CD4-positive, alpha-beta T cell (primary cell): Measurements from ENCODE around the gene TBPL1. TPM values are rescaled to one million over a fixed set of nuclear protein-coding genes. Genes with fewer than 3 reads are reported as not detected.
A peak's percentile ranks its signal among the peaks of the same experiment; 100 is the strongest.

Experiments
- ATAC-seq: fragments of 200-7000 bp; cut with Tn5 transposase; one replicate; pipeline ENCODE4 v1.10.0; 2022; ENCODE audit warnings: mild to moderate bottlenecking; ENCODE audit not compliant: poor library complexity
- CTCF ChIA-PET: fragments of 350-600 bp; sonication (Branson Sonifier 250); formaldehyde crosslinking; loops from one replicate; lab custom pipeline; 2021; ENCODE audit warnings: antibody characterized with exemption, inconsistent platforms; lab: Charles Lee
- POLR2A ChIA-PET: fragments of 350-600 bp; sonication (Branson Sonifier 250); formaldehyde crosslinking; loops from one replicate; lab custom pipeline; 2021; ENCODE audit warnings: antibody characterized with exemption, inconsistent platforms; lab: Charles Lee
- DNase-seq, 14 experiments: peaks; one replicate each; pipeline ENCODE4 v3.0.0-alpha.2; 2013 to 2020; ENCODE audit warnings: mixed read lengths in 2 of 14
- H3K27ac ChIP-seq, 2 donors: one replicate each; pipeline versions ENCODE4 v1.5.1 to v1.7.0; 2013; ENCODE audit warnings: low read length in 2 of 2, low read depth in 1 of 2, mild to moderate bottlenecking in 1 of 2
- H3K27me3 ChIP-seq, 2 experiments: 1 replicate in 1 of 2; 2 replicates in 1 of 2; pipeline versions ENCODE4 v1.6.1 to v1.7.0; 2013; ENCODE audit warnings: low read length in 2 of 2, control low read depth in 1 of 2, mild to moderate bottlenecking in 1 of 2, moderate library complexity in 1 of 2; ENCODE audit not compliant: insufficient read depth in 2 of 2, control insufficient read depth in 1 of 2
- H3K36me3 ChIP-seq: one replicate; pipeline ENCODE4 v1.6.1; 2013; ENCODE audit warnings: low read length, control low read depth; ENCODE audit not compliant: insufficient read depth
- H3K4me1 ChIP-seq: one replicate; pipeline ENCODE4 v1.6.1; 2013; ENCODE audit warnings: low read length, control low read depth; ENCODE audit not compliant: insufficient read depth
- H3K4me3 ChIP-seq: one replicate; pipeline ENCODE4 v1.5.1; 2013; ENCODE audit warnings: mild to moderate bottlenecking, low read length, moderate library complexity
- H3K9me3 ChIP-seq, 2 experiments: 1 replicate in 1 of 2; 2 replicates in 1 of 2; pipeline versions ENCODE4 v1.6.1 to v1.7.0; 2013; ENCODE audit warnings: low read length in 2 of 2, mild to moderate bottlenecking in 2 of 2, control low read depth in 1 of 2, moderate library complexity in 1 of 2; ENCODE audit not compliant: control insufficient read depth in 1 of 2, insufficient read depth in 1 of 2
- H3K27ac Mint-ChIP-seq: one replicate; pipeline ENCODE4 v1.8.0; 2020; ENCODE audit warnings: mixed read lengths
- H3K27me3 Mint-ChIP-seq: one replicate; pipeline ENCODE4 v1.8.0; 2021; ENCODE audit warnings: mixed read lengths
- H3K36me3 Mint-ChIP-seq: one replicate; pipeline ENCODE4 v1.8.0; 2021; ENCODE audit warnings: low read depth, mixed read lengths
- H3K4me1 Mint-ChIP-seq: one replicate; pipeline ENCODE4 v1.8.0; 2021; ENCODE audit warnings: low read depth, mixed read lengths
- H3K4me3 Mint-ChIP-seq: one replicate; pipeline ENCODE4 v1.8.0; 2020; ENCODE audit warnings: mild to moderate bottlenecking, mixed read lengths
- H3K9me3 Mint-ChIP-seq: one replicate; pipeline ENCODE4 v1.8.0; 2020; ENCODE audit warnings: mixed read lengths
- intact Hi-C, 2 experiments: fragments of 100-400 bp; cut with DNase I in 1 of 2; cut with micrococcal nuclease in 1 of 2; formaldehyde crosslinking; loops; one replicate each; pipeline versions ENCODE4 v1.15.1 to v1.9.0; 2023 to 2025; cut with DNase I, micrococcal nuclease
- total RNA-seq, 174 experiments: library from RNA in 2 of 174; stranded (reverse) in 2 of 174; gene quantifications; one replicate each; pipeline ENCODE4 v1.2.3 and lab custom pipeline; 2021 to 2026
- TF ChIP-seq, protein P1 (sequence below): fragments of 200-600 bp; IDR thresholded peaks from one replicate; pipeline ENCODE4 v1.8.0; 2022; ENCODE audit warnings: antibody characterized with exemption, mild to moderate bottlenecking

Gene TBPL1
- total RNA-seq, 2 experiments from 2014 or later, result 34.7 to 37.3 TPM

DNA sequence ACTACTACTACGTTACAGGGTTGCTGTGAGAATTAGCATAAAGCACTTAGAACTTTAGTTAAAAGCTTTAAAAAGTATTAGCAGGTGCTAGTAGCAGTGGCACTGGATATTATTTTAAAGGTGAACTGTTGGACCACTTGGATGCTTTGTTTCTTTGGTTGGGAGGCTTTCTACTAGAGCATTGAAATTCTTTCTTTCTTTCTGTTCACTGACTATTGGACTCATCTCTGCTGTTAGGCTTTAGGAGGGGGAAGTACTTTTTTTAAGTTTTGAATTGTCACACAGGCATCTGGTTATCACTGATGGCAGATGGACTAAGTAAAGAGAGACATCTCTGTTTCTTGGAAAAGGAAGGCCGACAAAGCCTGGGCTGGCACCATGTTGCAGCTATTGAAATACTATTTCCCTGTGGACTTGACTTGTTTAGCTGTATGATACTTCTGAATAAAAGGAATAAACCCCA, 4.8 kb downstream of the TBPL1 start:
- Mint-ChIP-seq H3K27me3 (no peaks in the 10 kb centered on the region), H3K27ac (no peak overlapping the region), H3K9me3 (no peaks in the 10 kb centered on the region), H3K4me1 (peaks cover 79% of the 10 kb centered on the region), H3K4me3 (no peak overlapping the region), H3K36me3 (peaks cover 12% of the 10 kb centered on the region)
- ATAC-seq (no peak), DNase-seq (no peak)
- intact Hi-C loops, result loop anchor here (10.0 kb wide), 3 partner anchors 1143 to 1537 kb away; partner anchors contain the start of genes AHI1 (in 1 of the 2), RPS12 (in 1 of the 2) and STX7 (in 1 of the 2)
- no peak overlapping the region for H3K4me3 ChIP-seq
- no peaks in the 10 kb centered on the region for H3K36me3 ChIP-seq
- TF ChIP-seq, protein P1, sequence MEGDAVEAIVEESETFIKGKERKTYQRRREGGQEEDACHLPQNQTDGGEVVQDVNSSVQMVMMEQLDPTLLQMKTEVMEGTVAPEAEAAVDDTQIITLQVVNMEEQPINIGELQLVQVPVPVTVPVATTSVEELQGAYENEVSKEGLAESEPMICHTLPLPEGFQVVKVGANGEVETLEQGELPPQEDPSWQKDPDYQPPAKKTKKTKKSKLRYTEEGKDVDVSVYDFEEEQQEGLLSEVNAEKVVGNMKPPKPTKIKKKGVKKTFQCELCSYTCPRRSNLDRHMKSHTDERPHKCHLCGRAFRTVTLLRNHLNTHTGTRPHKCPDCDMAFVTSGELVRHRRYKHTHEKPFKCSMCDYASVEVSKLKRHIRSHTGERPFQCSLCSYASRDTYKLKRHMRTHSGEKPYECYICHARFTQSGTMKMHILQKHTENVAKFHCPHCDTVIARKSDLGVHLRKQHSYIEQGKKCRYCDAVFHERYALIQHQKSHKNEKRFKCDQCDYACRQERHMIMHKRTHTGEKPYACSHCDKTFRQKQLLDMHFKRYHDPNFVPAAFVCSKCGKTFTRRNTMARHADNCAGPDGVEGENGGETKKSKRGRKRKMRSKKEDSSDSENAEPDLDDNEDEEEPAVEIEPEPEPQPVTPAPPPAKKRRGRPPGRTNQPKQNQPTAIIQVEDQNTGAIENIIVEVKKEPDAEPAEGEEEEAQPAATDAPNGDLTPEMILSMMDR, result no peak
- POLR2A ChIA-PET, result no interaction called here
- CTCF ChIA-PET, result interaction anchor here (1.5 to 1.6 kb wide), 2 partner anchors 9 to 16 kb away, joined by 5 to 9 read pairs; no protein-coding TSS in a partner anchor
- H3K4me1 ChIP-seq, result peaks cover 19% of the 10 kb centered on the region
- H3K27me3 ChIP-seq, result no peaks in the 10 kb centered on the region
- no peak overlapping the region for H3K27ac ChIP-seq
- no peaks in the 10 kb centered on the region for H3K9me3 ChIP-seq

DNA sequence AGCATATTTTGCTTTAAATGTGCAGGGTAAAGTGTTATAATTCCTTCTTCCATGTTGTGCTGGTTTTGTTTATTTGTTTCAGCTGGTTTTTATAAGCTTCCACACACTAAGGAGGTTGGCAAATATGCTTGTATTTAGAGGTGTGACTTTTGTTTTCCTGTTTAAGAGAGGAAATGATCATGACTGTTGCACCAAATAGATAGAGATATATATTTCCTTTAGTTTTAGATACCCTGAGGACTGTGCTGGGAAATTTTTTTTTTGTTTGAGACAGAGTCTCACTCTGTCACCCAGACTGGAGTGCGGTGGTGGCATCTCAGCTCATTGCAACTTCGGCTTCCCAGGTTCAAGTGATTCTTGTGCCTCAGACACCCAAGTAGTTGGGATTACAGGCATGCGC, 5.8 kb downstream of the TBPL1 start:
- Histone ChIP-seq H3K4me1 (peaks cover 16% of the 10 kb centered on the region), H3K27ac (no peak overlapping the region), H3K36me3 (no peaks in the 10 kb centered on the region), H3K4me3 (no peak overlapping the region), H3K9me3 (no peaks in the 10 kb centered on the region), H3K27me3 (no peaks in the 10 kb centered on the region)
- TF ChIP-seq, protein P1, result no peak
- intact Hi-C loops, result loop anchor here (10.0 kb wide), 3 partner anchors 1144 to 1536 kb away; partner anchors contain the start of genes AHI1 (in 1 of the 2), RPS12 (in 1 of the 2) and STX7 (in 1 of the 2)
- no peak overlapping the region for H3K27ac Mint-ChIP-seq
- peaks cover 4% of the 10 kb centered on the region for H3K36me3 Mint-ChIP-seq
- H3K4me1 Mint-ChIP-seq, result peaks cover 82% of the 10 kb centered on the region
- ChIA-PET CTCF (interaction anchor here (1.5 to 1.6 kb wide), 2 partner anchors 8 to 15 kb away, joined by 5 to 9 read pairs; no protein-coding TSS in a partner anchor), POLR2A (no interaction called here)
- no peak overlapping the region for H3K4me3 Mint-ChIP-seq
- no peaks in the 10 kb centered on the region for H3K27me3 Mint-ChIP-seq
- DNase-seq, result no peak
- H3K9me3 Mint-ChIP-seq, result no peaks in the 10 kb centered on the region
- no peak for ATAC-seq

DNA sequence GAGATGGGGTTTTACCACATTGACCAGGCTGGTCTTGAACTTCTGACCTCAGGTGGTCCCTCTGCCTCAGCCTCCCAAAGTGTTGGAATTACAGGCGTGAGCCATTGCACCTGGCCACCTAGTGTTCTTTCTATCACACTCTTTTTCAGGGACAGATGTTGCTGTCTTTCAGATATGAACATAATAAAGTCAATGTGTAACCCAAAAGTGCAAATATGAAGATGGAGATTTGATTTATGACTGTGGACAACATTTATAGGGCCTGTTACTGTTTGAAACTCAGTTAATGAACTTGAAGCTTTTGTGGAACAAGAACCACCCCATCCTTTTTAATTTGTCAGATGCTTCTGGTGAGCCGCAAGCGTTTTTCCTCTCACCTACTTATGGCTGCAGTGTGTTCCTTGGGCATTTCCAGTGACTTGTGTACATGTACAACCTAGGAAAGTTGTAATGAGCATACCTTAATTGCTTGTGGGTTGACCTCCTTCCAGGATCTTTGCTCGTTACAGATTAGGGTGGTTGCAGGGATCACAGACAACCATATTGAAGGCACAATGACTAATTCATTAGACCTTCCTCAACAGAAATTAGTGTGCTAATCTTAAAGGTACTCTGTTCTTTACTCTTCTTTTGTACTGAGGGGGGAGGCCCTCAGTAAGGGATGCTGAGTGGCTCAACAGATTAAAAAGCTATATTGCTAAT, 6.8 kb downstream of the TBPL1 start:
- DNase-seq (no peak), ATAC-seq (no peak)
- H3K4me3 Mint-ChIP-seq, result no peak overlapping the region
- Histone ChIP-seq H3K9me3 (no peaks in the 10 kb centered on the region), H3K36me3 (no peaks in the 10 kb centered on the region), H3K4me1 (peaks cover 8% of the 10 kb centered on the region), H3K27ac (no peak overlapping the region), H3K27me3 (no peaks in the 10 kb centered on the region), H3K4me3 (no peak overlapping the region)
- TF ChIP-seq, protein P1, result no peak
- H3K27me3 Mint-ChIP-seq, result no peaks in the 10 kb centered on the region
- H3K36me3 Mint-ChIP-seq, result no peaks in the 10 kb centered on the region
- ChIA-PET POLR2A (no interaction called here), CTCF (interaction anchor here (0.7 kb wide), 2 partner anchors 42 to 117 kb away, joined by 3 read pairs; no protein-coding TSS in a partner anchor)
- peak overlapping the region; percentile 24 for H3K27ac Mint-ChIP-seq
- H3K9me3 Mint-ChIP-seq, result no peaks in the 10 kb centered on the region
- intact Hi-C loops, result loop anchor here (10.0 kb wide), 3 partner anchors 1145 to 1535 kb away; partner anchors contain the start of genes AHI1 (in 1 of the 2), RPS12 (in 1 of the 2) and STX7 (in 1 of the 2)
- H3K4me1 Mint-ChIP-seq, result peaks cover 81% of the 10 kb centered on the region
